Measurements from ENCODE around the gene B3GNT5. TPM values are rescaled to one million over a fixed set of nuclear protein-coding genes. Genes with fewer than 3 reads are reported as not detected.

The B3GNT5 gene
- total RNA-seq, 2 donors from 2014 or later = 10.5 to 18.0 TPM

- Histone ChIP-seq H3K4me3 (ENCODE audit: low read length) (no peak overlapping the region), H3K9ac (ENCODE audit: extremely low read depth, low read length, poor library complexity, severe bottlenecking) (no peak overlapping the region), H3K9me3 (ENCODE audit: control insufficient read depth, low read length) (peaks cover 61% of the 10 kb centered on the region), H3K27me3 (ENCODE audit: control insufficient read depth, insufficient read depth, low read length, poor library complexity, severe bottlenecking) (no peaks in the 10 kb centered on the region), H3K4me1 (ENCODE audit: control insufficient read depth, insufficient read depth, low read length) (peaks cover 14% of the 10 kb centered on the region), H3K27ac (ENCODE audit: low read depth, low read length) (no peak overlapping the region), H3K36me3 (ENCODE audit: control insufficient read depth, insufficient read depth, low read length) (peaks cover 84% of the 10 kb centered on the region)
- DNase-seq = no peak
- Mint-ChIP-seq H3K9me3 (peaks cover 29% of the 10 kb centered on the region), H3K36me3 (ENCODE audit: low read depth) (peaks cover 89% of the 10 kb centered on the region), H3K27me3 (ENCODE audit: insufficient read depth) (no peaks in the 10 kb centered on the region), H3K27ac (no peak overlapping the region), H3K4me3 (no peak overlapping the region), H3K4me1 (peaks cover 14% of the 10 kb centered on the region)
- 95% methylated on average over 10 to 13 of the region's 13 CpGs for WGBS, 2 experiments (ENCODE audit: insufficient coverage in 1 of 2, insufficient read length in 1 of 2)
- no peak for TF ChIP-seq CTCF (conservative IDR thresholded peaks at IDR 0.05)
Observed at GRCh38 chr3:183211352-183211751, 41.7 kb upstream of the B3GNT5 start.

- Mint-ChIP-seq H3K4me3 (no peak overlapping the region), H3K27ac (no peak overlapping the region), H3K27me3 (ENCODE audit: insufficient read depth) (no peaks in the 10 kb centered on the region), H3K9me3 (peaks cover 26% of the 10 kb centered on the region), H3K4me1 (peaks cover 14% of the 10 kb centered on the region), H3K36me3 (ENCODE audit: low read depth) (peaks cover 87% of the 10 kb centered on the region)
- no peak for DNase-seq
- no peak for TF ChIP-seq CTCF (conservative IDR thresholded peaks at IDR 0.05)
- Histone ChIP-seq H3K27me3 (ENCODE audit: control insufficient read depth, insufficient read depth, low read length, poor library complexity, severe bottlenecking) (no peaks in the 10 kb centered on the region), H3K36me3 (ENCODE audit: control insufficient read depth, insufficient read depth, low read length) (peaks cover 81% of the 10 kb centered on the region), H3K9ac (ENCODE audit: extremely low read depth, low read length, poor library complexity, severe bottlenecking) (no peak overlapping the region), H3K9me3 (ENCODE audit: control insufficient read depth, low read length) (peaks cover 54% of the 10 kb centered on the region), H3K4me1 (ENCODE audit: control insufficient read depth, insufficient read depth, low read length) (peaks cover 14% of the 10 kb centered on the region), H3K27ac (ENCODE audit: low read depth, low read length) (no peak overlapping the region), H3K4me3 (ENCODE audit: low read length) (no peak overlapping the region)
- 85 to 89% methylated on average over 12 of the region's 12 CpGs for WGBS, 2 experiments (ENCODE audit: insufficient coverage in 1 of 2, insufficient read length in 1 of 2)
Observed at GRCh38 chr3:183212096-183212495, 41.0 kb upstream of the B3GNT5 start.

- H3K27ac ChIP-seq (ENCODE audit: low read depth, low read length) = no peak overlapping the region
- Mint-ChIP-seq H3K4me1 (peaks cover 14% of the 10 kb centered on the region), H3K36me3 (ENCODE audit: low read depth) (peaks cover 84% of the 10 kb centered on the region), H3K4me3 (no peak overlapping the region), H3K27me3 (ENCODE audit: insufficient read depth) (no peaks in the 10 kb centered on the region), H3K27ac (no peak overlapping the region), H3K9me3 (peaks cover 23% of the 10 kb centered on the region)
- no peak for TF ChIP-seq CTCF (conservative IDR thresholded peaks at IDR 0.05)
- H3K36me3 ChIP-seq (ENCODE audit: control insufficient read depth, insufficient read depth, low read length) = peaks cover 77% of the 10 kb centered on the region
- DNase-seq = no peak
- peaks cover 14% of the 10 kb centered on the region for H3K4me1 ChIP-seq (ENCODE audit: control insufficient read depth, insufficient read depth, low read length)
- WGBS, 2 experiments (ENCODE audit: insufficient coverage in 1 of 2, insufficient read length in 1 of 2) = 83 to 91% methylated on average over 2 to 5 of the region's 7 CpGs
- H3K27me3 ChIP-seq (ENCODE audit: control insufficient read depth, insufficient read depth, low read length, poor library complexity, severe bottlenecking) = no peaks in the 10 kb centered on the region
- H3K9me3 ChIP-seq (ENCODE audit: control insufficient read depth, low read length) = peaks cover 49% of the 10 kb centered on the region
- H3K4me3 ChIP-seq (ENCODE audit: low read length) = no peak overlapping the region
- no peak overlapping the region for H3K9ac ChIP-seq (ENCODE audit: extremely low read depth, low read length, poor library complexity, severe bottlenecking)
Observed at GRCh38 chr3:183212565-183212964, 40.5 kb upstream of the B3GNT5 start.

Measured in endodermal cell (in vitro differentiated cells).